GM10248 (cell line): ENCODE results near the gene C2orf49.

Experiments used
- CTCF ChIA-PET: fragments of 300-600 bp; sonication (Branson Sonifier 250); formaldehyde crosslinking; extraction: SDS; loops from one replicate; lab custom pipeline; 2021; ENCODE audit warnings: antibody characterized with exemption; lab: Yijun Ruan, JAX
- POLR2A ChIA-PET: fragments of 350-650 bp; sonication (Branson Sonifier 250); formaldehyde crosslinking; extraction: SDS; loops from one replicate; lab custom pipeline; 2020; ENCODE audit warnings: antibody characterized with exemption; lab: Yijun Ruan, JAX
- DNase-seq: peaks from one replicate; pipeline ENCODE4 v3.0.0; 2012; ENCODE audit errors: extremely low spot score
- CTCF ChIP-seq: IDR thresholded peaks from 2 replicates; pipeline ENCODE4 v1.5.1; 2012; ENCODE audit warnings: mild to moderate bottlenecking, low read depth; ENCODE audit errors: extremely low read depth, missing control alignments, control extremely low read depth

C2orf49 gene

GRCh38 chr2:105388971-105389381 is 51.6 kb downstream of the C2orf49 start:
- CTCF ChIA-PET = interaction anchor here (2.2 kb wide), 1 partner anchor 155 kb away, joined by 4 read pairs; no protein-coding TSS in a partner anchor
- POLR2A ChIA-PET = no interaction called here
- TF ChIP-seq CTCF = no peak
- no peak for DNase-seq

- DNase-seq = no peak
- ChIA-PET POLR2A (no interaction called here), CTCF (interaction anchor here (1.2 to 2.2 kb wide), 2 partner anchors 8 to 154 kb away, joined by 4 read pairs; partner anchors contain the start of gene FHL2)
- no peak for TF ChIP-seq CTCF
Measured at GRCh38 chr2:105390454-105390853, 53.1 kb downstream of the C2orf49 start.

GRCh38 chr2:105391058-105391627 is 53.8 kb downstream of the C2orf49 start:
- DNase-seq = no peak
- CTCF ChIA-PET = interaction anchor here (1.2 to 2.0 kb wide), 2 partner anchors 9 to 13 kb away, joined by 3 to 6 read pairs; no protein-coding TSS in a partner anchor
- POLR2A ChIA-PET = no interaction called here
- TF ChIP-seq CTCF = no peak

- ChIA-PET POLR2A (no interaction called here), CTCF (interaction anchor here (1.2 to 2.0 kb wide), 2 partner anchors 8 to 12 kb away, joined by 3 to 6 read pairs; no protein-coding TSS in a partner anchor)
- DNase-seq = no peak
- no peak for TF ChIP-seq CTCF
Measured at GRCh38 chr2:105391763-105392662, 54.7 kb downstream of the C2orf49 start.

- no peak for TF ChIP-seq CTCF
- POLR2A ChIA-PET = no interaction called here
- CTCF ChIA-PET = interaction anchor here (2.0 to 2.1 kb wide), 2 partner anchors 9 to 11 kb away, joined by 5 to 6 read pairs; no protein-coding TSS in a partner anchor
- no peak for DNase-seq
Measured at GRCh38 chr2:105393373-105394055, 56.2 kb downstream of the C2orf49 start.
